Liver (tissue), 9 donors: ENCODE measurements around the gene CYBA. TPM values are rescaled to one million over a fixed set of nuclear protein-coding genes. Genes with fewer than 3 reads are reported as not detected.

Experiments used
- DNase-seq: peaks from one replicate; pipeline ENCODE4 v3.0.0-alpha.2; 2017; ENCODE audit warnings: low spot score
- H3K27ac ChIP-seq, 2 donors: one replicate each; pipeline ENCODE4 v1.7.0; 2013; ENCODE audit warnings: inconsistent platforms in 2 of 2, low read length in 2 of 2, control low read depth in 1 of 2, low read depth in 1 of 2, mild to moderate bottlenecking in 1 of 2
- H3K27me3 ChIP-seq, 4 donors: one replicate each; pipeline versions ENCODE4 v1.6.1 to v1.7.0; 2013; ENCODE audit warnings: low read length in 3 of 4, inconsistent platforms in 1 of 4, mild to moderate bottlenecking in 1 of 4, moderate library complexity in 1 of 4; ENCODE audit not compliant: control insufficient read depth in 4 of 4, insufficient read depth in 4 of 4
- H3K36me3 ChIP-seq, 4 donors: one replicate each; pipeline versions ENCODE4 v1.6.1 to v1.7.0; 2013; ENCODE audit warnings: low read length in 3 of 4, mild to moderate bottlenecking in 3 of 4, low read depth in 1 of 4, moderate library complexity in 1 of 4; ENCODE audit not compliant: control insufficient read depth in 4 of 4, insufficient read depth in 3 of 4
- H3K4me1 ChIP-seq, 4 donors: one replicate each; pipeline versions ENCODE4 v1.6.1 to v1.7.0; 2013; ENCODE audit warnings: low read length in 3 of 4, mild to moderate bottlenecking in 3 of 4, moderate library complexity in 1 of 4; ENCODE audit not compliant: control insufficient read depth in 4 of 4, insufficient read depth in 4 of 4
- H3K4me3 ChIP-seq, 3 donors: one replicate each; pipeline versions ENCODE4 v1.6.1 to v1.7.0; 2013; ENCODE audit warnings: low read length in 3 of 3, control low read depth in 1 of 3, low read depth in 1 of 3, mild to moderate bottlenecking in 1 of 3
- H3K9ac ChIP-seq, 2 donors: one replicate each; pipeline ENCODE4 v1.7.0; 2013; ENCODE audit warnings: low read length in 2 of 2, mild to moderate bottlenecking in 2 of 2, moderate library complexity in 2 of 2, control low read depth in 1 of 2, low read depth in 1 of 2
- H3K9me3 ChIP-seq, 4 donors: one replicate each; pipeline versions ENCODE4 v1.6.1 to v1.7.0; 2013; ENCODE audit warnings: low read length in 3 of 4; ENCODE audit not compliant: control insufficient read depth in 4 of 4
- CTCF ChIP-seq: fragments of 150-350 bp; IDR thresholded peaks from 2 replicates; pipeline ENCODE4 v1.5.1; 2017; ENCODE audit warnings: improper control_type of control experiment, low read depth, low read length; ENCODE audit not compliant: missing input control
- EGR1 ChIP-seq, 2 donors: IDR thresholded peaks; 2 replicates each; pipeline ENCODE4 v1.6.1; 2016 to 2018; ENCODE audit warnings: antibody characterized with exemption in 2 of 2, low read depth in 2 of 2
- FOXA1 ChIP-seq: IDR thresholded peaks from 2 replicates; pipeline ENCODE4 v1.6.1; 2016; ENCODE audit warnings: antibody characterized with exemption
- FOXA2 ChIP-seq: IDR thresholded peaks from 2 replicates; pipeline ENCODE4 v1.6.1; 2016; ENCODE audit warnings: antibody characterized with exemption
- GABPA ChIP-seq, 2 donors: IDR thresholded peaks in 1 of 2; conservative IDR thresholded peaks in 1 of 2; 2 replicates each; pipeline ENCODE4 v1.6.1; 2016; ENCODE audit warnings: antibody characterized with exemption in 2 of 2, mild to moderate bottlenecking in 1 of 2, moderate library complexity in 1 of 2
- HNF4G ChIP-seq: IDR thresholded peaks from 2 replicates; pipeline ENCODE4 v1.6.1; 2016; ENCODE audit warnings: antibody characterized with exemption
- JUND ChIP-seq, 2 donors: IDR thresholded peaks; 2 replicates each; pipeline ENCODE4 v1.6.1; 2016; ENCODE audit warnings: antibody characterized with exemption in 2 of 2
- RAD21 ChIP-seq, 2 donors: IDR thresholded peaks; 2 replicates each; pipeline ENCODE4 v1.6.1; 2016; ENCODE audit warnings: antibody characterized with exemption in 2 of 2, mild to moderate bottlenecking in 2 of 2
- RXRA ChIP-seq, 2 donors: IDR thresholded peaks; 2 replicates each; pipeline ENCODE4 v1.6.1; 2017 to 2018; ENCODE audit warnings: antibody characterized with exemption in 2 of 2, mild to moderate bottlenecking in 1 of 2
- SP1 ChIP-seq: IDR thresholded peaks from 2 replicates; pipeline ENCODE4 v1.6.1; 2018; ENCODE audit warnings: antibody characterized with exemption, mild to moderate bottlenecking
- TAF1 ChIP-seq: conservative IDR thresholded peaks from 2 replicates; pipeline ENCODE4 v1.6.1; 2016; ENCODE audit warnings: antibody characterized with exemption, mild to moderate bottlenecking
- ZBTB33 ChIP-seq: IDR thresholded peaks from 2 replicates; pipeline ENCODE4 v1.6.1; 2016; ENCODE audit warnings: antibody characterized with exemption
- WGBS: extraction: QIAGEN DNeasy Blood & Tissue Kit; methylation state at CpG from one replicate; pipeline ENCODE4 v1.1.7; 2013; 5-methylcytosine and 5-hydroxymethylcytosine counted together
- polyA plus RNA-seq, 2 donors: library from polyadenylated mRNA; stranded (reverse) in 1 of 2; unstranded in 1 of 2; fragments of 200-250 nt in 1 of 2; fragments of >200 nt in 1 of 2; fragmentation: Nextera tagmentation in 1 of 2; extraction: Ambion mirVana in 1 of 2; gene quantifications; one replicate each; pipeline versions ENCODE4 v1.2.1 to v1.2.3, GENCODE V29; 2013 to 2015
- total RNA-seq, 2 donors: library from RNA; depleted of rRNA; stranded (reverse); fragments of >200 nt; gene quantifications; one replicate each; pipeline ENCODE4 v1.2.3, GENCODE V29; 2014
- TF ChIP-seq, protein P1 (sequence below): IDR thresholded peaks from 2 replicates; pipeline ENCODE4 v1.6.1; 2016; ENCODE audit warnings: antibody characterized with exemption
- TF ChIP-seq, protein P2 (sequence below): IDR thresholded peaks from 2 replicates; pipeline ENCODE4 v1.6.1; 2016; ENCODE audit warnings: antibody characterized with exemption
- TF ChIP-seq, protein P3 (sequence below): IDR thresholded peaks from 2 replicates; pipeline ENCODE4 v1.6.1; 2016; ENCODE audit warnings: antibody characterized with exemption, mild to moderate bottlenecking
- donor health status: healthy.
- donor health status: healthy.
- donor health status: healthy.
- donor health status: healthy.
- donor health status: healthy.

The CYBA gene
- total and polyA plus RNA-seq, 4 donors = 39.0 to 217 (median 52.6) TPM

DNA sequence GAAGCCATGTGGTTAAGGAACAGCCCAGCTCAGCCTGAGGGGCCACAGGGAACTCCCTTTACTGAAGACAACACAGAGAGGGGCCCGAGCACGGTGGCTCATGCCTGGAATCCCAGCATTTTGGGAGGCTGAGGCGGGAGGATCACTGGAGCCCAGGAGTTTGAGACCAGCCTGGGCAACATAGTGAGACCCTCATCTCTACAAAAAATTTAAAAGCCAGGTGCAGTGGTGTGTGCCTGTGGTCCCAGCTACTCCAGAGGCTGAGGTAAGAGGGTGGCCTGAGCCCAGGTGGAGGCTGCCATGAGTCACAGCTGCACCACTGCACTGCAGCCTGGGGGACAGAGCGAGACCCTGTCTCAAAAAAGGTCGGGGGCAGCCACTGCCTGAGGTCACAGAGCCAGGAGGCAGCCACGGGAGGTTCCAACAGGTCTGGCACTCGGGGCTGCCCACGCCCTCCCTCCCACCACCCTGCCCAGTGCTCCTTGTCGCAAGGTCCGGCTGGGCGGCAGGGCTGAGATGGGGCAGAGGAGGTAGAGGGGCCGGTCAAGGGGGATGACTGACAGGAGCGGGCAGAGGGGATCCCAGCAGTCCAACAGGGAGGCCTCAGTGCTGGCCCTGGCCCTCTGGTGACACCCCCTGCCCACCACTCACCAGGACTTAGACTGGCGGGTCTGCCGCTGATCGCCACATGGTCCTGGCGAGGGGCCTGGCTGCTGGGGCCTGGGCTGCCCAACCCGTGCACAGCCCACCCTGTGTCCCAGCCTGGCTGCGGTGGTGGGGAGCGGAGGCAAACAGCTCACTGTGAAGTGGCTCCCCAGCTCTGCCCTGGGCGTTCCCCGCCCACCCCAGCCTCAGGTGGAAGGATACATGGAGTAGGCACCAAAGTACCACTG, 3.4 kb downstream of the CYBA start:
- H3K27me3 ChIP-seq = no peaks in the 10 kb centered on the region
- DNase-seq = no peak
- H3K4me1 ChIP-seq = peaks cover 0 to 11% (median 3%) of the 10 kb centered on the region in 4 donors
- no peak overlapping the region for H3K9ac ChIP-seq
- TF ChIP-seq EGR1 (IDR thresholded peaks at IDR 0.05; ENCODE audit: low read depth in 2 of 2) = no peak
- TF ChIP-seq, protein P1, sequence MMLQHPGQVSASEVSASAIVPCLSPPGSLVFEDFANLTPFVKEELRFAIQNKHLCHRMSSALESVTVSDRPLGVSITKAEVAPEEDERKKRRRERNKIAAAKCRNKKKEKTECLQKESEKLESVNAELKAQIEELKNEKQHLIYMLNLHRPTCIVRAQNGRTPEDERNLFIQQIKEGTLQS = no peak
- 89% methylated on average over 22 of the region's 22 CpGs for WGBS
- no peak overlapping the region for H3K27ac ChIP-seq
- H3K4me3 ChIP-seq = no peak overlapping the region
- H3K9me3 ChIP-seq = no peaks in the 10 kb centered on the region
- peaks cover 0 to 3% (median 2%) of the 10 kb centered on the region in 4 donors for H3K36me3 ChIP-seq

GRCh38 chr16:88646345-88647034, 4.4 kb downstream of the CYBA start:
- Histone ChIP-seq H3K9me3 (no peaks in the 10 kb centered on the region), H3K9ac (no peak overlapping the region), H3K27ac (no peak overlapping the region), H3K36me3 (peaks cover 0 to 2% (median under 1%) of the 10 kb centered on the region in 4 donors), H3K27me3 (no peaks in the 10 kb centered on the region), H3K4me3 (no peak overlapping the region), H3K4me1 (peaks cover 0 to 11% (median 3%) of the 10 kb centered on the region in 4 donors)
- DNase-seq = no peak
- TF ChIP-seq, protein P2, sequence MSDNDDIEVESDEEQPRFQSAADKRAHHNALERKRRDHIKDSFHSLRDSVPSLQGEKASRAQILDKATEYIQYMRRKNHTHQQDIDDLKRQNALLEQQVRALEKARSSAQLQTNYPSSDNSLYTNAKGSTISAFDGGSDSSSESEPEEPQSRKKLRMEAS = no peak
- TF ChIP-seq FOXA2 = no peak
- TF ChIP-seq, protein P3, sequence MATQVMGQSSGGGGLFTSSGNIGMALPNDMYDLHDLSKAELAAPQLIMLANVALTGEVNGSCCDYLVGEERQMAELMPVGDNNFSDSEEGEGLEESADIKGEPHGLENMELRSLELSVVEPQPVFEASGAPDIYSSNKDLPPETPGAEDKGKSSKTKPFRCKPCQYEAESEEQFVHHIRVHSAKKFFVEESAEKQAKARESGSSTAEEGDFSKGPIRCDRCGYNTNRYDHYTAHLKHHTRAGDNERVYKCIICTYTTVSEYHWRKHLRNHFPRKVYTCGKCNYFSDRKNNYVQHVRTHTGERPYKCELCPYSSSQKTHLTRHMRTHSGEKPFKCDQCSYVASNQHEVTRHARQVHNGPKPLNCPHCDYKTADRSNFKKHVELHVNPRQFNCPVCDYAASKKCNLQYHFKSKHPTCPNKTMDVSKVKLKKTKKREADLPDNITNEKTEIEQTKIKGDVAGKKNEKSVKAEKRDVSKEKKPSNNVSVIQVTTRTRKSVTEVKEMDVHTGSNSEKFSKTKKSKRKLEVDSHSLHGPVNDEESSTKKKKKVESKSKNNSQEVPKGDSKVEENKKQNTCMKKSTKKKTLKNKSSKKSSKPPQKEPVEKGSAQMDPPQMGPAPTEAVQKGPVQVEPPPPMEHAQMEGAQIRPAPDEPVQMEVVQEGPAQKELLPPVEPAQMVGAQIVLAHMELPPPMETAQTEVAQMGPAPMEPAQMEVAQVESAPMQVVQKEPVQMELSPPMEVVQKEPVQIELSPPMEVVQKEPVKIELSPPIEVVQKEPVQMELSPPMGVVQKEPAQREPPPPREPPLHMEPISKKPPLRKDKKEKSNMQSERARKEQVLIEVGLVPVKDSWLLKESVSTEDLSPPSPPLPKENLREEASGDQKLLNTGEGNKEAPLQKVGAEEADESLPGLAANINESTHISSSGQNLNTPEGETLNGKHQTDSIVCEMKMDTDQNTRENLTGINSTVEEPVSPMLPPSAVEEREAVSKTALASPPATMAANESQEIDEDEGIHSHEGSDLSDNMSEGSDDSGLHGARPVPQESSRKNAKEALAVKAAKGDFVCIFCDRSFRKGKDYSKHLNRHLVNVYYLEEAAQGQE = no peak
- TF ChIP-seq ZBTB33 = no peak
- no peak for TF ChIP-seq CTCF
- TF ChIP-seq GABPA (IDR thresholded peaks at IDR 0.05 in 1 of 2, conservative IDR thresholded peaks at IDR 0.05 in 1 of 2) = no peak
- TF ChIP-seq RAD21 (IDR thresholded peaks at IDR 0.05) = no peak
- no peak for TF ChIP-seq FOXA1
- TF ChIP-seq TAF1 = no peak
- no peak for TF ChIP-seq JUND (IDR thresholded peaks at IDR 0.05)
- no peak for TF ChIP-seq HNF4G
- TF ChIP-seq SP1 = no peak
- no peak for TF ChIP-seq RXRA (IDR thresholded peaks at IDR 0.05)
- 92% methylated on average over 28 of the region's 28 CpGs for WGBS
